CD14-positive monocyte (primary cell): Measurements from ENCODE around the gene RALGAPA2. TPM values are rescaled to one million over a fixed set of nuclear protein-coding genes. Genes with fewer than 3 reads are reported as not detected.
A peak's percentile ranks its signal among the peaks of the same experiment; 100 is the strongest.

Experiments
- DNase-seq, 3 donors: peaks; one replicate each; pipeline ENCODE4 v3.0.0-alpha.2; 2011 to 2022
- H2AFZ ChIP-seq: 2 replicates; pipeline ENCODE4 v1.6.0; 2012; ENCODE audit warnings: mild to moderate bottlenecking, low read depth, low read length, inconsistent platforms; ENCODE audit not compliant: insufficient read depth, poor library complexity, severe bottlenecking
- H3K27ac ChIP-seq, 2 donors: 1 replicate in 1 of 2; 2 replicates in 1 of 2; pipeline ENCODE4 v1.5.1; 2012 to 2013; ENCODE audit warnings: low read length in 2 of 2, control low read depth in 1 of 2, inconsistent platforms in 1 of 2, low read depth in 1 of 2, mild to moderate bottlenecking in 1 of 2
- H3K27me3 ChIP-seq, 2 donors: one replicate each; pipeline versions ENCODE4 v1.6.0 to v1.6.1; 2011 to 2013; ENCODE audit warnings: low read length in 2 of 2; ENCODE audit not compliant: control insufficient read depth in 2 of 2, insufficient read depth in 2 of 2
- H3K36me3 ChIP-seq, 2 donors: replicated peaks in 1 of 2; 1 replicate in 1 of 2; 2 replicates in 1 of 2; pipeline versions ENCODE4 v1.5.1 to v1.6.1; 2012 to 2013; ENCODE audit warnings: low read length in 2 of 2, control low read depth in 1 of 2, inconsistent platforms in 1 of 2, mild to moderate bottlenecking in 1 of 2; ENCODE audit not compliant: insufficient read depth in 2 of 2, control insufficient read depth in 1 of 2
- H3K4me1 ChIP-seq, 2 donors: 1 replicate in 1 of 2; 2 replicates in 1 of 2; pipeline versions ENCODE4 v1.5.1 to v1.6.1; 2012 to 2013; ENCODE audit warnings: low read length in 2 of 2, control low read depth in 1 of 2, inconsistent platforms in 1 of 2, mild to moderate bottlenecking in 1 of 2, moderate library complexity in 1 of 2; ENCODE audit not compliant: insufficient read depth in 2 of 2, control insufficient read depth in 1 of 2
- H3K4me2 ChIP-seq: replicated peaks from 2 replicates; pipeline ENCODE3; 2012; ENCODE audit warnings: low read length, moderate library complexity, mild to moderate bottlenecking; ENCODE audit not compliant: poor library complexity, severe bottlenecking; ENCODE audit errors: extremely low read depth
- H3K4me3 ChIP-seq, 3 experiments: fragments of 200-600 bp in 1 of 3; sonication (generic) in 1 of 3; replicated peaks in 1 of 3; 1 replicate in 2 of 3; 2 replicates in 1 of 3; pipeline ENCODE4 v1.5.1; 2011 to 2013; ENCODE audit warnings: low read length in 3 of 3, mild to moderate bottlenecking in 3 of 3, control low read depth in 2 of 3, low read depth in 2 of 3, inconsistent platforms in 1 of 3, moderate library complexity in 1 of 3
- H3K79me2 ChIP-seq: 2 replicates; pipeline ENCODE4 v1.6.0; 2012; ENCODE audit warnings: mild to moderate bottlenecking, control low read depth, inconsistent platforms, low read length, moderate library complexity; ENCODE audit not compliant: insufficient read depth
- H3K9ac ChIP-seq: 2 replicates; pipeline ENCODE4 v1.6.0; 2017; ENCODE audit warnings: low read length, mild to moderate bottlenecking; ENCODE audit not compliant: insufficient read depth, poor library complexity, severe bottlenecking
- H3K9me3 ChIP-seq, 2 donors: replicated peaks in 1 of 2; 1 replicate in 1 of 2; 2 replicates in 1 of 2; pipeline versions ENCODE4 v1.5.1 to v1.6.1; 2012 to 2013; ENCODE audit warnings: low read length in 2 of 2, control low read depth in 1 of 2; ENCODE audit not compliant: control insufficient read depth in 1 of 2, insufficient read depth in 1 of 2
- H4K20me1 ChIP-seq: 2 replicates; pipeline ENCODE4 v1.6.0; 2012; ENCODE audit warnings: mild to moderate bottlenecking, low read length, control low read depth, moderate library complexity; ENCODE audit not compliant: insufficient read depth
- H3K27ac Mint-ChIP-seq, 7 donors: one replicate each; pipeline ENCODE4 v1.8.0; 2020; ENCODE audit warnings: mild to moderate bottlenecking in 7 of 7, mixed read lengths in 7 of 7, moderate library complexity in 6 of 7, inconsistent platforms in 2 of 7
- H3K27me3 Mint-ChIP-seq, 3 donors: one replicate each; pipeline ENCODE4 v1.8.0; 2021 to 2022; ENCODE audit warnings: low read depth in 3 of 3, mild to moderate bottlenecking in 3 of 3, mixed read lengths in 3 of 3, moderate library complexity in 3 of 3, inconsistent platforms in 1 of 3
- H3K36me3 Mint-ChIP-seq, 2 donors: one replicate each; pipeline ENCODE4 v1.8.0; 2020; ENCODE audit warnings: mixed read lengths in 2 of 2, inconsistent platforms in 1 of 2, mild to moderate bottlenecking in 1 of 2
- H3K4me1 Mint-ChIP-seq: one replicate; pipeline ENCODE4 v1.8.0; 2020; ENCODE audit warnings: mild to moderate bottlenecking, mixed read lengths
- H3K4me3 Mint-ChIP-seq, 2 donors: one replicate each; pipeline ENCODE4 v1.8.0; 2020; ENCODE audit warnings: mild to moderate bottlenecking in 2 of 2, mixed read lengths in 2 of 2, moderate library complexity in 1 of 2
- H3K9me3 Mint-ChIP-seq, 7 donors: one replicate each; pipeline ENCODE4 v1.8.0; 2020 to 2022; ENCODE audit warnings: mixed read lengths in 7 of 7, mild to moderate bottlenecking in 6 of 7, moderate library complexity in 6 of 7, inconsistent platforms in 2 of 7
- WGBS: methylation state at CpG from one replicate; pipeline ENCODE4 v1.1.5; 2013; ENCODE audit warnings: missing lambda C conversion rate; ENCODE audit not compliant: insufficient coverage; 5-methylcytosine and 5-hydroxymethylcytosine counted together
- intact Hi-C, 2 donors: fragments of 100-400 bp; cut with micrococcal nuclease; formaldehyde crosslinking; loops; one replicate each; pipeline versions ENCODE4 v1.15.0 to v1.15.1; 2023
- polyA plus RNA-seq, 3 donors: library from polyadenylated mRNA; depleted of rRNA in 1 of 3; unstranded in 2 of 3; stranded (reverse) in 1 of 3; fragments of 300-500 nt in 2 of 3; fragments of >200 nt in 1 of 3; fragmentation: Illumina TruSeq in 2 of 3; gene quantifications; 1 replicate in 2 of 3; 2 replicates in 1 of 3; pipeline ENCODE4 v1.2.3, GENCODE V29; 2012 to 2021
- TF ChIP-seq, protein P1 (sequence below): fragments of 200-600 bp; IDR thresholded peaks from one replicate; pipeline ENCODE4 v1.8.0; 2022; ENCODE audit warnings: antibody characterized with exemption, mild to moderate bottlenecking

RALGAPA2 gene
- polyA plus RNA-seq, 3 donors: 6.2 to 13.0 (median 8.9) TPM

DNA sequence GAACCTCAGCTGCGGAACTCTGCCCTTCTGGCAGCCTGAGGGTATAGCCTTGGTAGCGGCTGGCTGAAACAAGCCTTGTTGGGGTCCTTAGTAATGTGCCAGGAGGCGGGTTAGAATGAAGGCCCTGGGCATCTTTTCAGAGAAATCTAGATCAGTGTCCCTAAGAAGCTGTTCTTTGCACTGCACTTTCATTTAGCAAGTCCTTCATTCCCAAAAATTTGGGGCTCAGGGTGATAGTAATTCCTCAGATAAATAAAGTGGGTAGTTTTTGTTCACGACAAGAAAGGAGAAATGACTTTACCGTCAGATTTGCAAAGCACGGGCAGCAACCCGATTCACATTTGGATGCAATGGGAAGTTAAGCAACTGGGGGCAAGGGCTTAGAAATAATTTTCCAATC is 341.4 kb downstream of the RALGAPA2 start:
- Histone ChIP-seq H2AFZ (no peak overlapping the region), H3K4me1 (peaks cover 18 to 33% of the 10 kb centered on the region in 2 donors), H3K9me3 (peaks cover 0 to 18% of the 10 kb centered on the region in 2 donors), H3K4me3 (no peak overlapping the region), H3K27me3 (peaks cover 68 to 86% of the 10 kb centered on the region in 2 donors), H4K20me1 (no peaks in the 10 kb centered on the region), H3K27ac (no peak overlapping the region), H3K79me2 (no peaks in the 10 kb centered on the region), H3K36me3 (no peaks in the 10 kb centered on the region), H3K9ac (no peak overlapping the region), H3K4me2 (no peak overlapping the region)
- Mint-ChIP-seq H3K4me1 (peaks cover 27% of the 10 kb centered on the region), H3K27ac (no peak overlapping the region), H3K9me3 (peaks cover 0 to 9% (median 1%) of the 10 kb centered on the region in 7 donors), H3K27me3 (peaks cover 75 to 91% (median 75%) of the 10 kb centered on the region in 3 donors), H3K4me3 (peak overlapping the region in 1 of 2 donors; percentile 81), H3K36me3 (peaks cover 5 to 7% of the 10 kb centered on the region in 2 donors)
- TF ChIP-seq, protein P1, sequence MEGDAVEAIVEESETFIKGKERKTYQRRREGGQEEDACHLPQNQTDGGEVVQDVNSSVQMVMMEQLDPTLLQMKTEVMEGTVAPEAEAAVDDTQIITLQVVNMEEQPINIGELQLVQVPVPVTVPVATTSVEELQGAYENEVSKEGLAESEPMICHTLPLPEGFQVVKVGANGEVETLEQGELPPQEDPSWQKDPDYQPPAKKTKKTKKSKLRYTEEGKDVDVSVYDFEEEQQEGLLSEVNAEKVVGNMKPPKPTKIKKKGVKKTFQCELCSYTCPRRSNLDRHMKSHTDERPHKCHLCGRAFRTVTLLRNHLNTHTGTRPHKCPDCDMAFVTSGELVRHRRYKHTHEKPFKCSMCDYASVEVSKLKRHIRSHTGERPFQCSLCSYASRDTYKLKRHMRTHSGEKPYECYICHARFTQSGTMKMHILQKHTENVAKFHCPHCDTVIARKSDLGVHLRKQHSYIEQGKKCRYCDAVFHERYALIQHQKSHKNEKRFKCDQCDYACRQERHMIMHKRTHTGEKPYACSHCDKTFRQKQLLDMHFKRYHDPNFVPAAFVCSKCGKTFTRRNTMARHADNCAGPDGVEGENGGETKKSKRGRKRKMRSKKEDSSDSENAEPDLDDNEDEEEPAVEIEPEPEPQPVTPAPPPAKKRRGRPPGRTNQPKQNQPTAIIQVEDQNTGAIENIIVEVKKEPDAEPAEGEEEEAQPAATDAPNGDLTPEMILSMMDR: no peak
- DNase-seq: no peak
- intact Hi-C loops: no loop called here
- 9% methylated on average over 6 of the region's 7 CpGs for WGBS

DNA sequence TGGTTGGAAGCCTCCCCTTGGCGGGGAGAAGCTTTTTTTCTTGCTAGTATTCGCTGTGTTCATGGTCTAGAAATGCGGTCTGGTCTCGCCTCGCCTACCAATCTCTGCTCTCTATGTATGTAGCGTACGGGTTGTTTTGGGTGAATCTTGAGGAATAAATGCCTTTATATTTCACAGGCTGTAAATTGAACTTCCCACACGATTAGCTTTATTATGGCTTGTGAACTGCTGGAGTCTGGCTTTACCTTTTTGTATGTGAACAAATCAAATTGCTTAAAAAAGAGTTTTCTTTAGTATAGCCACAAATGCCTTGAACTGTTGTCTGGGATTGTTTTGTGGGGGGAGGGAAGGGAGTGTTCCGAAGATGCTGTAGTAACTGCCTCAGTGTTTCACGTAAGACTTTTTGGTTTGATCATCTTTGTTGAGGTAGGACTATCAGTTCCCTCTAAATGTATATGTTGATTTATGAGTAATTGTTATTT is 342.3 kb downstream of the RALGAPA2 start:
- H3K9me3 Mint-ChIP-seq: peaks cover 0 to 11% (median 4%) of the 10 kb centered on the region in 7 donors
- WGBS: 15% methylated on average over 5 of the region's 10 CpGs

More for the DNA sequence above, 342.3 kb downstream of the RALGAPA2 start:
- Histone ChIP-seq H3K36me3 (no peaks in the 10 kb centered on the region), H3K4me2 (no peak overlapping the region), H3K4me1 (peaks cover 15 to 35% of the 10 kb centered on the region in 2 donors), H3K9me3 (peaks cover 0 to 22% of the 10 kb centered on the region in 2 donors), H3K9ac (no peak overlapping the region), H3K27ac (no peak overlapping the region), H3K4me3 (no peak overlapping the region), H4K20me1 (no peaks in the 10 kb centered on the region), H3K27me3 (peaks cover 71 to 88% of the 10 kb centered on the region in 2 donors), H3K79me2 (no peaks in the 10 kb centered on the region), H2AFZ (no peak overlapping the region)
- no peak for DNase-seq
- H3K27ac Mint-ChIP-seq: no peak overlapping the region
- peak overlapping the region; percentile 47 to 84 for H3K4me3 Mint-ChIP-seq
- TF ChIP-seq, protein P1: no peak
- peaks cover 5 to 7% of the 10 kb centered on the region in 2 donors for H3K36me3 Mint-ChIP-seq
- peaks cover 22% of the 10 kb centered on the region for H3K4me1 Mint-ChIP-seq
- H3K27me3 Mint-ChIP-seq: peaks cover 78 to 91% (median 80%) of the 10 kb centered on the region in 3 donors
- intact Hi-C loops: no loop called here
